Heart right ventricle (tissue), 16 donors: Measurements from ENCODE around the gene C1orf53. TPM values are rescaled to one million over a fixed set of nuclear protein-coding genes. Genes with fewer than 3 reads are reported as not detected.
A peak's percentile ranks its signal among the peaks of the same experiment; 100 is the strongest.

Source experiments
- ATAC-seq, 8 donors: fragments of 200-7000 bp; cut with Tn5 transposase; one replicate each; pipeline ENCODE4 v1.9.1; 2020; ENCODE audit warnings: mild to moderate bottlenecking in 8 of 8, moderate library complexity in 8 of 8, moderate number of reproducible peaks in 1 of 8
- DNase-seq, 2 donors: peaks; one replicate each; pipeline ENCODE4 v3.0.0-alpha.2; 2020
- H3K27ac ChIP-seq, 10 donors: fragments of 200-600 bp; sonication (generic) in 2 of 10; one replicate each; pipeline versions ENCODE4 v1.5.0 to v1.8.0; 2020 to 2022; ENCODE audit warnings: mild to moderate bottlenecking in 3 of 10
- H3K27me3 ChIP-seq, 7 donors: fragments of 200-600 bp; one replicate each; pipeline ENCODE4 v1.8.0; 2021 to 2022; ENCODE audit warnings: mild to moderate bottlenecking in 2 of 7
- H3K36me3 ChIP-seq, 9 donors: fragments of 200-600 bp; sonication (generic) in 1 of 9; one replicate each; pipeline versions ENCODE4 v1.5.0 to v1.8.0; 2020 to 2022; ENCODE audit warnings: mild to moderate bottlenecking in 2 of 9
- H3K4me1 ChIP-seq, 9 donors: fragments of 200-600 bp; sonication (generic) in 1 of 9; one replicate each; pipeline versions ENCODE4 v1.5.0 to v1.8.0; 2020 to 2022; ENCODE audit warnings: mild to moderate bottlenecking in 4 of 9
- H3K4me3 ChIP-seq, 10 donors: fragments of 200-600 bp; sonication (generic) in 2 of 10; one replicate each; pipeline versions ENCODE4 v1.5.0 to v1.8.0; 2020 to 2022; ENCODE audit warnings: mild to moderate bottlenecking in 7 of 10, moderate library complexity in 2 of 10
- H3K9me3 ChIP-seq, 11 donors: fragments of 200-600 bp in 10 of 11; sonication (generic) in 2 of 11; one replicate each; pipeline versions ENCODE4 v1.5.0 to v1.8.0; 2013 to 2022; ENCODE audit warnings: mild to moderate bottlenecking in 2 of 11, control low read depth in 1 of 11, moderate library complexity in 1 of 11
- CTCF ChIP-seq, 9 donors: fragments of 200-600 bp; sonication (generic) in 2 of 9; IDR thresholded peaks; one replicate each; pipeline versions ENCODE4 v1.5.0 to v1.8.0; 2021 to 2022; ENCODE audit warnings: antibody characterized with exemption in 9 of 9, mild to moderate bottlenecking in 5 of 9, moderate library complexity in 1 of 9
- WGBS, 2 donors: extraction: QIAGEN DNeasy Blood & Tissue Kit; methylation state at CpG; one replicate each; pipeline ENCODE4 v1.1.7; 2013; ENCODE audit warnings: inconsistent platforms in 1 of 2; 5-methylcytosine and 5-hydroxymethylcytosine counted together
- intact Hi-C, 10 donors: fragments of 100-400 bp; cut with DNase I; formaldehyde crosslinking; loops; one replicate each; pipeline versions ENCODE4 v1.11.1 to v1.14.2; 2022
- polyA plus RNA-seq, 2 donors: library from polyadenylated mRNA; stranded (reverse); fragments of 200-250 nt; gene quantifications; one replicate each; pipeline ENCODE4 v1.2.3, GENCODE V29; 2013
- total RNA-seq, 10 donors: library from RNA; stranded (reverse); fragmentation: NEBNext Ultra II Directional in 3 of 10; extraction: Animal tissue kit (Norgen Biotek cat#: 25700) in 3 of 10; gene quantifications; one replicate each; pipeline versions ENCODE4 v1.2.1 to v1.2.4, GENCODE V29; 2021 to 2023
- donor health status: Arrhythmogenic right ventricular cardiomyopathy.
- donor health status: ischemic (EF 13 %, LVEDD 7.1; RV severe dilation, severe dysfunction).
- donor health status: healthy with polysubstance abuse.
- donor health status: DM: no; HTN: yes; CAD: no.
- donor health status: DM: no; HTN: no; CAD: no.
- donor health status: ischemic (EF 25% LVEDD 6.9; RV normal size, moderate dysfunction).
- donor health status: ischemic (EF 25% LVEDD 5.7; RV mildly dilated, moderate dysfunction).
- donor health status: healthy.
- donor health status: DM: yes; HTN: yes; CAD: no.
- donor health status: Ischemic cardiomyopathy.
- donor health status: ischemic (EF 35%, LVEDD 5.7; RV mildly dilated, moderate dysfunction).
- donor health status: nonischemic (EF 11% LVEDD 7.7; RV severe dilation, severe dysfunction).
- donor health status: DM: yes; HTN: yes; CAD: no.
- donor health status: PGD.
- donor health status: ischemic (EF 29% LVEDD 5.4; RV normal size, mild dysfunction).
- donor health status: nonischemic (EF 23%, LVEDD 6.1; RV moderate dilation, normal function).

C1orf53 gene
- total and polyA plus RNA-seq, 12 donors: 2.9 to 10.7 (median 5.9) TPM

GRCh38 chr1:197913495-197914276 is 11.3 kb downstream of the C1orf53 start:
- H3K9me3 ChIP-seq: no peaks in the 10 kb centered on the region
- no peaks in the 10 kb centered on the region for H3K36me3 ChIP-seq
- peaks cover 67 to 100% (median 100%) of the 10 kb centered on the region in 7 donors for H3K27me3 ChIP-seq
- peaks cover 12 to 88% (median 66%) of the 10 kb centered on the region in 9 donors for H3K4me1 ChIP-seq
- WGBS, 2 donors: 30 to 36% methylated on average over 26 of the region's 26 CpGs
- H3K27ac ChIP-seq: no peak overlapping the region
- DNase-seq (no peak), ATAC-seq (no peak)
- TF ChIP-seq CTCF (IDR thresholded peaks at IDR 0.05): no peak
- H3K4me3 ChIP-seq: peak overlapping the region in 2 of 10 donors; percentile 12 to 19
- intact Hi-C loops: no loop called here

GRCh38 chr1:197914510-197914909 is 12.1 kb downstream of the C1orf53 start:
- no peak for ATAC-seq
- intact Hi-C loops: no loop called here
- TF ChIP-seq CTCF (IDR thresholded peaks at IDR 0.05): no peak
- no peaks in the 10 kb centered on the region for H3K9me3 ChIP-seq
- WGBS, 2 donors: 15 to 19% methylated on average over 5 of the region's 5 CpGs
- peaks cover 59 to 100% (median 100%) of the 10 kb centered on the region in 7 donors for H3K27me3 ChIP-seq
- H3K36me3 ChIP-seq: no peaks in the 10 kb centered on the region
- DNase-seq: no peak
- no peak overlapping the region for H3K4me3 ChIP-seq
- no peak overlapping the region for H3K27ac ChIP-seq
- peaks cover 12 to 90% (median 66%) of the 10 kb centered on the region in 9 donors for H3K4me1 ChIP-seq

- H3K36me3 ChIP-seq: no peaks in the 10 kb centered on the region
- ATAC-seq: no peak
- H3K27me3 ChIP-seq: peaks cover 64 to 100% (median 100%) of the 10 kb centered on the region in 7 donors
- H3K4me1 ChIP-seq: peaks cover 12 to 93% (median 65%) of the 10 kb centered on the region in 9 donors
- no peak overlapping the region for H3K27ac ChIP-seq
- DNase-seq: no peak
- intact Hi-C loops: loop anchor here in 3 of 10 donors (5.0 kb wide), 1 partner anchor 298 kb away; no protein-coding TSS in a partner anchor
- WGBS, 2 donors: 2 to 4% methylated on average over 7 of the region's 7 CpGs
- H3K4me3 ChIP-seq: peak overlapping the region in 8 of 10 donors; percentile 21 to 54 (median 44)
- no peaks in the 10 kb centered on the region for H3K9me3 ChIP-seq
- TF ChIP-seq CTCF (IDR thresholded peaks at IDR 0.05): no peak
Observed at GRCh38 chr1:197915260-197915861, 12.9 kb downstream of the C1orf53 start.

GRCh38 chr1:197915862-197916499 is 13.6 kb downstream of the C1orf53 start:
- peaks cover 12 to 93% (median 60%) of the 10 kb centered on the region in 9 donors for H3K4me1 ChIP-seq
- no peaks in the 10 kb centered on the region for H3K36me3 ChIP-seq
- intact Hi-C loops: loop anchor here in 3 of 10 donors (5.0 kb wide), 1 partner anchor 299 kb away; no protein-coding TSS in a partner anchor
- H3K27me3 ChIP-seq: peaks cover 63 to 100% (median 100%) of the 10 kb centered on the region in 7 donors
- H3K4me3 ChIP-seq: peak overlapping the region in 9 of 10 donors; percentile 3 to 54 (median 40)
- peak; percentile 25 to 60 for DNase-seq
- ATAC-seq: peak; percentile 26 to 72 (median 56)
- H3K27ac ChIP-seq: no peak overlapping the region
- whole genome bisulfite sequencing, 2 donors: 1 to 2% methylated on average over 42 of the region's 42 CpGs
- no peaks in the 10 kb centered on the region for H3K9me3 ChIP-seq
- TF ChIP-seq CTCF (IDR thresholded peaks at IDR 0.05): peak in 8 of 9 donors; percentile 5 to 58 (median 44)
